ENCODE data around the gene RRP12. TPM values are rescaled to one million over a fixed set of nuclear protein-coding genes. Genes with fewer than 3 reads are reported as not detected.

The RRP12 gene
- total RNA-seq, 2 donors from 2014 or later, result 6.1 to 12.3 TPM

DNA sequence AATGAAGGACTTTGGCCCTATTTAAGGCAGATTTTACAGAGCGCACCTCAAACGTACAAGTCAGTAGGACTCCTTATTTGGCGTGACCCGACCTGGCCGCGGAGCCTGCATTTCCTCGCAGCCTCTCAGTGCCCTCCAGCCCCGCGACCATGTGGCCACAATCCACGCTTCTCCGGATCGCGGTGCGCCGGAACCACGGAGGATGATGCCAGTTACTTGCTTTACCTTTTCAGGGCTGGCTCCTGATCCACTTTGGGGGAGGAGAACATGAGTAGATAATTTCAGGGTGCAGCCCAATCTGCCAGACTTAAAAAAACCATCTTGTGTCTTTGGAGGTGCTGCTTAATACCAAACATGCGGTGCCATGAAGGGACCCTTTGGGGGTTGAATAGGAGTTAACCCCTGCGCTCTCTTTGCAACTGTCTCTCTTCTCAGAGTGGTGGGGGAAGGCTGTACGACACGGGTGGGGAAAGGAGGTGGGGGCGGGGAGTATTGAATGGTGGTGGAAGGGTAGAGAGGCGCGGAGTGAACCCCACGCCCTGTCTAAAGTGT is 80.6 kb downstream of the RRP12 start:
- H3K36me3 ChIP-seq, result no peaks in the 10 kb centered on the region
- TF ChIP-seq, protein P1, sequence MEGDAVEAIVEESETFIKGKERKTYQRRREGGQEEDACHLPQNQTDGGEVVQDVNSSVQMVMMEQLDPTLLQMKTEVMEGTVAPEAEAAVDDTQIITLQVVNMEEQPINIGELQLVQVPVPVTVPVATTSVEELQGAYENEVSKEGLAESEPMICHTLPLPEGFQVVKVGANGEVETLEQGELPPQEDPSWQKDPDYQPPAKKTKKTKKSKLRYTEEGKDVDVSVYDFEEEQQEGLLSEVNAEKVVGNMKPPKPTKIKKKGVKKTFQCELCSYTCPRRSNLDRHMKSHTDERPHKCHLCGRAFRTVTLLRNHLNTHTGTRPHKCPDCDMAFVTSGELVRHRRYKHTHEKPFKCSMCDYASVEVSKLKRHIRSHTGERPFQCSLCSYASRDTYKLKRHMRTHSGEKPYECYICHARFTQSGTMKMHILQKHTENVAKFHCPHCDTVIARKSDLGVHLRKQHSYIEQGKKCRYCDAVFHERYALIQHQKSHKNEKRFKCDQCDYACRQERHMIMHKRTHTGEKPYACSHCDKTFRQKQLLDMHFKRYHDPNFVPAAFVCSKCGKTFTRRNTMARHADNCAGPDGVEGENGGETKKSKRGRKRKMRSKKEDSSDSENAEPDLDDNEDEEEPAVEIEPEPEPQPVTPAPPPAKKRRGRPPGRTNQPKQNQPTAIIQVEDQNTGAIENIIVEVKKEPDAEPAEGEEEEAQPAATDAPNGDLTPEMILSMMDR (IDR thresholded peaks at IDR 0.05), result no peak
- H3K9me3 ChIP-seq, result no peaks in the 10 kb centered on the region
- DNase-seq (ENCODE audit: low spot score), result no peak
- H3K4me1 ChIP-seq, result peaks cover 0 to 24% of the 10 kb centered on the region in 2 donors
- peak overlapping the region; percentile 88 to 89 for H3K4me3 ChIP-seq
- H3K27me3 ChIP-seq, result no peaks in the 10 kb centered on the region
- H3K27ac ChIP-seq, result peak overlapping the region; percentile 94 to 95

DNA sequence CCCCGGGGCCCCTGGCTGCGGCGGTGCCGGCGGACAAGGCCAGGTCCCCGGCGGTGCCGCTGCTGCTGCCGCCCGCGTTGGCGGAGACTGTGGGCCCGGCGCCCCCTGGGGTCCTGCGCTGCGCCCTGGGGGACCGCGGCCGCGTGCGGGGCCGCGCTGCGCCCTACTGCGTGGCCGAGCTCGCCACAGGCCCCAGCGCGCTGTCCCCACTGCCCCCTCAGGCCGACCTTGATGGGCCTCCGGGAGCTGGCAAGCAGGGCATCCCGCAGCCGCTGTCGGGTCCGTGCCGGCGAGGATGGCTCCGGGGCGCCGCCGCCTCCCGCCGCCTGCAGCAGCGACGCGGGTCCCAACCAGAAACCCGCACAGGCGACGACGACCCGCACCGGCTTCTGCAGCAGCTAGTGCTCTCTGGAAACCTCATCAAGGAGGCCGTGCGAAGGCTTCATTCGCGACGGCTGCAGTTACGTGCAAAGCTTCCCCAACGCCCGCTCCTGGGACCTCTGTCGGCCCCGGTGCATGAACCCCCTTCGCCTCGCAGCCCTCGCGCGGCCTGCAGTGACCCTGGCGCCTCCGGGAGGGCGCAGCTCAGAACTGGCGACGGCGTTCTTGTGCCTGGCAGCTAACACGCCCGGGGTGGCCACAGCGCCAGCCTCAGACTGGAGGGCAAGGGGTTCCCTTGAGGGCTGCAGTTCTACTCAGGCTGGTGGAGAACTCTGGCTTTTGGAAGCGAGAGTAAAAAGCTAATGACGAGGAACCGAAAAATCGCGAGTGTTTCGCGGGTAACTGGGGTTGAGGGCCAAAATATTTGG is 81.3 kb downstream of the RRP12 start:
- TF ChIP-seq, protein P1 (IDR thresholded peaks at IDR 0.05), result peak in 1 of 2 donors; percentile 38
- Histone ChIP-seq H3K27me3 (no peaks in the 10 kb centered on the region), H3K9me3 (no peaks in the 10 kb centered on the region), H3K27ac (peak overlapping the region; percentile 94 to 95), H3K36me3 (no peaks in the 10 kb centered on the region), H3K4me3 (peak overlapping the region; percentile 88 to 89), H3K4me1 (peaks cover 0 to 24% of the 10 kb centered on the region in 2 donors)
- DNase-seq (ENCODE audit: low spot score), result no peak

DNA sequence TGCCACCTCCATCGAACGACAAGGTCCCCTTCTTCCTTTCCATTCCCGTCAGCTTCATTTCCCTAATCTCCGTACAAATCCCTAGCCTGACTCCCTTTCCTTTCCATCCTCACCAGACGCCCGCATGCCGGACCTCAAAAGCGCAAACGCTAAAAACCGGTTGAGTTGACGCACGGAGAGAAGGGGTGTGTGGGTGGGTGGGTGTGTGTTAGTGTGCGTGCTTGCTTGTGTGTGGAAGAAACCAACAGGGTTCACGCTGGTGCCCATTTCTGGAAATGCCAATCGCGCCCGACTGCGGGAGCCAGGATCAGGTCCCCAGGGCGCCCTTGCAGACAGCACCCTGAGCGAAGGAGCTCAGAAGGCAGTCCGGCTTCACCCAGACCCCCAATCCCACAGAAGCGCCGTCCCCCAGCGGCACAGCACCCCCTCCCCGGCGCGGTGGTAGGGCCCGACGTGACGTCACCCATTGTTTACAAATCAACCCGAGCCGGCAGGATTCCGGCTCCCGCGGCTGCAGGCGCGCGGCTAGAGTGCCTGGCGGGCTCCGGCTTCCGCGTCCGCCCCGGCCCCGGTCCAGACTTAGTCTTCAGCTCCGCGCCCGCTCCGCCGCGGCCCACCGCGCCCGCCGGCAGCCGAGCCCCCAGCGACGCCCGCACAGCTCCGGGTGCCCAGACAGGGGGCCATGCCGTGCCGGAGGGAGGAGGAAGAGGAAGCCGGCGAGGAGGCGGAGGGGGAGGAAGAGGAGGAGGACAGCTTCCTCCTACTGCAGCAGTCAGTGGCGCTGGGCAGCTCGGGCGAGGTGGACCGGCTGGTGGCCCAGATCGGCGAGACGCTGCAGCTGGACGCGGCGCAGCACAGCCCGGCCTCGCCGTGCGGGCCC is 82.1 kb downstream of the RRP12 start, which contains the start of gene FRAT1:
Gene FRAT1, plus strand, starts transcription at position 500 of the 880 bp plus-strand sequence. Its CDS starts 183 bp downstream, at position 683.
- Histone ChIP-seq H3K36me3 (no peaks in the 10 kb centered on the region), H3K27me3 (no peaks in the 10 kb centered on the region), H3K4me3 (peak within 1 kb of the TSS; percentile 88 to 89), H3K4me1 (peaks cover 0 to 24% of the 10 kb centered on the region in 2 donors), H3K27ac (peak within 1 kb of the TSS; percentile 94 to 95), H3K9me3 (no peaks in the 10 kb centered on the region)
- TF ChIP-seq, protein P1 (IDR thresholded peaks at IDR 0.05), result no peak
- peak; percentile 92 for DNase-seq (ENCODE audit: low spot score)

DNA sequence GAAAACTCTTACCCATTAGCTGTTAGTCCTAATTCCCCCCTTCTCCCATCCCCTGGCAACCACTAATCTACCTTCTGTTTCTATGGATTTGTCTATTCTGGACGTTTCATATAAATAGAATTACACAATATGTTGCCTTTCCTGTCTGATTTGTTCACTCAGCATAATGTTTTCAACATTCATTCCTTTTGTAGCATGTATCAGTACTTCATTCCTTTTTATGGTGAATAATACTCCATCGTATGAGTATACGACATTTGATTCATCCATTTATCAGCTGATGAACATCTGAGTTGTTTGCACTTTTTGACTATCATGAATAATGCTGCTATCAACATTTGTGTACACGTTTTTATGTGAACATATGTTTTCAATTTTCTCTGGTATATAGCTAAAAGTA is 86.5 kb downstream of the RRP12 start:
- DNase-seq (ENCODE audit: low spot score), result no peak
- Histone ChIP-seq H3K9me3 (no peaks in the 10 kb centered on the region), H3K27ac (no peak overlapping the region), H3K36me3 (no peaks in the 10 kb centered on the region), H3K27me3 (no peaks in the 10 kb centered on the region), H3K4me1 (peaks cover 0 to 6% of the 10 kb centered on the region in 2 donors), H3K4me3 (no peak overlapping the region)
- TF ChIP-seq, protein P1 (IDR thresholded peaks at IDR 0.05), result no peak

DNA sequence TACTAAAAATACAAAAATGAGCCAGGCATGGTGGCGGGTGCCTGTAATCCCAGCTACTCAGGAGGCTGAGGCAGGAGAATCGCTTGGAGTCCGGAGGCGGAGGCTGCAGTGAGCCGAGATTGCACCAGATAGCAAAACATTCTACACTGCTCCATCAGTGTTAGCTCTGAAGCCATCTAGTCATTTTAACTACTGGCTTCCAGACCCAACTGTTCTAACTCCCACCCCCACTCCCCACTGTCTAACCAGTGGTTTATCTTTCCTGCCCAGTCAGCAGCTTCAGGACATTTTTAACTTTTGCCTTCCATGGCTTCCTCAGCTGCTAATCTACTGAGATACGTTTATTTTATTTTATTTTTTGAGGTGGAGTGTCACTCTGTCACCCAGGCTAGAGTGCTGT is 88.2 kb downstream of the RRP12 start:
- no peak for DNase-seq (ENCODE audit: low spot score)
- Histone ChIP-seq H3K4me3 (no peak overlapping the region), H3K27me3 (no peaks in the 10 kb centered on the region), H3K36me3 (no peaks in the 10 kb centered on the region), H3K9me3 (no peaks in the 10 kb centered on the region), H3K4me1 (no peaks in the 10 kb centered on the region), H3K27ac (no peak overlapping the region)
- TF ChIP-seq, protein P1 (IDR thresholded peaks at IDR 0.05), result no peak
